ENCODE results near the gene FAM167B.

DNA sequence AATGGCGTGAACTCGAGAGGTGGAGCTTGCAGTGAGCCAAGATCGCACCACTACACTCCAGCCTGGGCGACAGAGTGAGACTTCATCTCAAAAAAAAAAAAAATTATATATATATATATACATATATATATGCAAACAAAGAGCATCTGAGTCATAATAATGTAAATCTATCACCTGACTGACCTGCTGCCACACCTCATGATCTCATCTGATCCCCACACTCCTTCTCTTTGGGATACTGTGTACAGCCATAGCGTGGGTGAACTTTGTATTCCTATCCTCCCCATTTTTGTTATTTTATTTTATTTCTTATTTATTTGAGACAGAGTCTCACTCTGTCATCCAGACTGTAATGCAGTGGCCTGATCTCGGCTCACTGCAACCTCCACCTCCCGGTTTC, 42.2 kb downstream of the FAM167B start:
- TF ChIP-seq, protein P1, sequence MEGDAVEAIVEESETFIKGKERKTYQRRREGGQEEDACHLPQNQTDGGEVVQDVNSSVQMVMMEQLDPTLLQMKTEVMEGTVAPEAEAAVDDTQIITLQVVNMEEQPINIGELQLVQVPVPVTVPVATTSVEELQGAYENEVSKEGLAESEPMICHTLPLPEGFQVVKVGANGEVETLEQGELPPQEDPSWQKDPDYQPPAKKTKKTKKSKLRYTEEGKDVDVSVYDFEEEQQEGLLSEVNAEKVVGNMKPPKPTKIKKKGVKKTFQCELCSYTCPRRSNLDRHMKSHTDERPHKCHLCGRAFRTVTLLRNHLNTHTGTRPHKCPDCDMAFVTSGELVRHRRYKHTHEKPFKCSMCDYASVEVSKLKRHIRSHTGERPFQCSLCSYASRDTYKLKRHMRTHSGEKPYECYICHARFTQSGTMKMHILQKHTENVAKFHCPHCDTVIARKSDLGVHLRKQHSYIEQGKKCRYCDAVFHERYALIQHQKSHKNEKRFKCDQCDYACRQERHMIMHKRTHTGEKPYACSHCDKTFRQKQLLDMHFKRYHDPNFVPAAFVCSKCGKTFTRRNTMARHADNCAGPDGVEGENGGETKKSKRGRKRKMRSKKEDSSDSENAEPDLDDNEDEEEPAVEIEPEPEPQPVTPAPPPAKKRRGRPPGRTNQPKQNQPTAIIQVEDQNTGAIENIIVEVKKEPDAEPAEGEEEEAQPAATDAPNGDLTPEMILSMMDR (IDR thresholded peaks at IDR 0.05) = no peak
- TF ChIP-seq POLR2AphosphoS5 (IDR thresholded peaks at IDR 0.05) = no peak
- no peak for TF ChIP-seq POLR2A (IDR thresholded peaks at IDR 0.05)
